Natural killer cell (primary cell): Measurements from ENCODE around the gene SNX5. TPM values are rescaled to one million over a fixed set of nuclear protein-coding genes. Genes with fewer than 3 reads are reported as not detected.

Experiments
- ATAC-seq, 3 donors: fragments of 150-1000 bp in 2 of 3; fragments of 200-7000 bp in 1 of 3; cut with Tn5 transposase; 1 replicate in 1 of 3; 2 replicates in 2 of 3; pipeline ENCODE4 v1.10.0; 2021; ENCODE audit warnings: mild to moderate bottlenecking in 2 of 3, moderate library complexity in 2 of 3
- DNase-seq, 2 donors: peaks; one replicate each; pipeline versions ENCODE4 v3.0.0 to v3.0.0-alpha.2; 2013 to 2021; ENCODE audit warnings: mixed read lengths in 1 of 2
- H3K27ac ChIP-seq: one replicate; pipeline ENCODE4 v1.5.1; 2013; ENCODE audit warnings: mild to moderate bottlenecking, low read length
- H3K27me3 ChIP-seq: one replicate; pipeline ENCODE4 v1.6.1; 2013; ENCODE audit warnings: low read length; ENCODE audit not compliant: control insufficient read depth, insufficient read depth
- H3K36me3 ChIP-seq: one replicate; pipeline ENCODE4 v1.6.1; 2013; ENCODE audit warnings: low read length; ENCODE audit not compliant: control insufficient read depth, insufficient read depth
- H3K4me1 ChIP-seq: one replicate; pipeline ENCODE4 v1.6.1; 2013; ENCODE audit warnings: low read length; ENCODE audit not compliant: control insufficient read depth, insufficient read depth
- H3K4me3 ChIP-seq: one replicate; pipeline ENCODE4 v1.5.1; 2013; ENCODE audit warnings: low read length
- H3K9me3 ChIP-seq: one replicate; pipeline ENCODE4 v1.6.1; 2013; ENCODE audit warnings: low read length; ENCODE audit not compliant: control insufficient read depth, insufficient read depth
- H3K27ac Mint-ChIP-seq, 2 donors: one replicate each; pipeline ENCODE4 v1.8.0; 2022; ENCODE audit warnings: mild to moderate bottlenecking in 2 of 2, mixed read lengths in 2 of 2, moderate library complexity in 1 of 2
- H3K27me3 Mint-ChIP-seq, 2 donors: one replicate each; pipeline ENCODE4 v1.8.0; 2022; ENCODE audit warnings: low read depth in 2 of 2, mixed read lengths in 2 of 2
- H3K36me3 Mint-ChIP-seq: one replicate; pipeline ENCODE4 v1.8.0; 2022; ENCODE audit warnings: mixed read lengths
- H3K4me1 Mint-ChIP-seq, 2 donors: one replicate each; pipeline ENCODE4 v1.8.0; 2022; ENCODE audit warnings: mixed read lengths in 2 of 2
- H3K4me3 Mint-ChIP-seq: one replicate; pipeline ENCODE4 v1.8.0; 2022; ENCODE audit warnings: mild to moderate bottlenecking, moderate library complexity, mixed read lengths
- H3K9me3 Mint-ChIP-seq, 2 donors: one replicate each; pipeline ENCODE4 v1.8.0; 2022; ENCODE audit warnings: mixed read lengths in 2 of 2
- CTCF ChIP-seq: fragments of 200-600 bp; IDR thresholded peaks from one replicate; pipeline ENCODE4 v1.8.0; 2022; ENCODE audit warnings: antibody characterized with exemption
- WGBS: methylation state at CpG from one replicate; pipeline ENCODE4 v1.1.7; 2013; ENCODE audit warnings: missing lambda C conversion rate; ENCODE audit not compliant: insufficient coverage; 5-methylcytosine and 5-hydroxymethylcytosine counted together
- intact Hi-C: fragments of 100-400 bp; cut with micrococcal nuclease; formaldehyde crosslinking; loops from one replicate; pipeline ENCODE4 v1.14.2; 2022
- total RNA-seq, 4 donors: library from RNA; stranded (reverse); fragments of 120-200 nt in 1 of 4; gene quantifications; one replicate each; pipeline versions ENCODE4 v1.2.3 to v1.2.4, GENCODE V29; 2013 to 2022

SNX5 gene
- total RNA-seq, 3 donors from 2014 or later (not counting 1 experiment from before 2014, with no cell fraction given) = 62.3 to 85.4 (median 72.1) TPM

- TF ChIP-seq CTCF = no peak
Observed at GRCh38 chr20:17893445-17893844, 75.1 kb downstream of the SNX5 start.

GRCh38 chr20:17892189-17892938, 76.2 kb downstream of the SNX5 start:
- 78% methylated on average over 2 of the region's 2 CpGs for WGBS
- peaks cover 16% of the 10 kb centered on the region for H3K4me1 ChIP-seq

More at GRCh38 chr20:17893445-17893844, 75.1 kb downstream of the SNX5 start:
- Mint-ChIP-seq H3K4me3 (no peak overlapping the region), H3K4me1 (peaks cover 10 to 13% of the 10 kb centered on the region in 2 donors), H3K27ac (no peak overlapping the region), H3K36me3 (peaks cover 5% of the 10 kb centered on the region), H3K27me3 (peaks cover 21 to 39% of the 10 kb centered on the region in 2 donors), H3K9me3 (no peaks in the 10 kb centered on the region)
- Histone ChIP-seq H3K9me3 (peaks cover 9% of the 10 kb centered on the region), H3K27ac (no peak overlapping the region), H3K4me1 (peaks cover 15% of the 10 kb centered on the region), H3K27me3 (peaks cover 3% of the 10 kb centered on the region), H3K36me3 (no peaks in the 10 kb centered on the region), H3K4me3 (no peak overlapping the region)
- 59% methylated on average over 2 of the region's 3 CpGs for WGBS
- DNase-seq = no peak
- no peak for ATAC-seq
- intact Hi-C loops = no loop called here

More at GRCh38 chr20:17892189-17892938, 76.2 kb downstream of the SNX5 start:
- intact Hi-C loops = no loop called here
- peaks cover 9% of the 10 kb centered on the region for H3K9me3 ChIP-seq
- Mint-ChIP-seq H3K27me3 (peaks cover 18 to 36% of the 10 kb centered on the region in 2 donors), H3K4me3 (no peak overlapping the region), H3K36me3 (peaks cover 5% of the 10 kb centered on the region), H3K9me3 (no peaks in the 10 kb centered on the region), H3K4me1 (peaks cover 17 to 18% of the 10 kb centered on the region in 2 donors), H3K27ac (no peak overlapping the region)
- no peak for ATAC-seq
- H3K36me3 ChIP-seq = no peaks in the 10 kb centered on the region
- no peak for DNase-seq
- H3K27me3 ChIP-seq = peaks cover 3% of the 10 kb centered on the region
- H3K27ac ChIP-seq = no peak overlapping the region
- no peak for TF ChIP-seq CTCF
- H3K4me3 ChIP-seq = no peak overlapping the region

Other genes with a start within 250 kb of the SNX5 start
- 10 to 100 TPM; 10.3 to 25.1 (median 13.0) TPM for gene MGME1, start 224 bp upstream of the SNX5 start, total RNA-seq
- gene OVOL2, start 89.1 kb upstream of the SNX5 start, total RNA-seq = not detected
- 10 to 100 TPM in 2 of 3 donors, 1 to 10 TPM in 1; 9.7 to 13.0 (median 10.9) TPM for gene KAT14, start 169.1 kb upstream of the SNX5 start, total RNA-seq
- gene PET117, start 169.1 kb upstream of the SNX5 start, total RNA-seq = 10 to 100 TPM in 2 of 3 donors, 1 to 10 TPM in 1; 7.0 to 11.7 (median 10.4) TPM